GM15510 (cell line): ENCODE data around the gene SLC9C1.

Source experiments
- POLR2A ChIP-seq: IDR thresholded peaks from 3 replicates; pipeline ENCODE4 v1.6.1; 2011; ENCODE audit warnings: borderline replicate concordance; ENCODE audit not compliant: insufficient read length; ENCODE audit errors: extremely low read depth

Gene SLC9C1

GRCh38 chr3:112117841-112118571 is 176.0 kb downstream of the SLC9C1 start:
- no peak for TF ChIP-seq POLR2A

GRCh38 chr3:112117415-112117814 is 176.6 kb downstream of the SLC9C1 start:
- no peak for TF ChIP-seq POLR2A

GRCh38 chr3:112116748-112117186 is 177.2 kb downstream of the SLC9C1 start:
- TF ChIP-seq POLR2A = no peak

GRCh38 chr3:112115806-112116383 is 178.1 kb downstream of the SLC9C1 start:
- no peak for TF ChIP-seq POLR2A

- no peak for TF ChIP-seq POLR2A
Observed at GRCh38 chr3:112115161-112115739, 178.8 kb downstream of the SLC9C1 start.

- no peak for TF ChIP-seq POLR2A
Observed at GRCh38 chr3:112114576-112115160, 179.3 kb downstream of the SLC9C1 start.

- no peak for TF ChIP-seq POLR2A
Observed at GRCh38 chr3:112111785-112112402, 182.1 kb downstream of the SLC9C1 start.

GRCh38 chr3:112109322-112109721 is 184.7 kb downstream of the SLC9C1 start:
- TF ChIP-seq POLR2A = no peak

- no peak for TF ChIP-seq POLR2A
Observed at GRCh38 chr3:112104774-112105173, 189.2 kb downstream of the SLC9C1 start.

- TF ChIP-seq POLR2A = no peak
Observed at GRCh38 chr3:112101916-112102315, 192.1 kb downstream of the SLC9C1 start.

- TF ChIP-seq POLR2A = no peak
Observed at GRCh38 chr3:112097378-112097777, 196.6 kb downstream of the SLC9C1 start.

GRCh38 chr3:112096176-112096575 is 197.8 kb downstream of the SLC9C1 start:
- no peak for TF ChIP-seq POLR2A

GRCh38 chr3:112095731-112096130 is 198.3 kb downstream of the SLC9C1 start:
- no peak for TF ChIP-seq POLR2A

- no peak for TF ChIP-seq POLR2A
Observed at GRCh38 chr3:112093180-112093522, 200.9 kb downstream of the SLC9C1 start.

GRCh38 chr3:112092496-112093179 is 201.4 kb downstream of the SLC9C1 start:
- no peak for TF ChIP-seq POLR2A

- TF ChIP-seq POLR2A = no peak
Observed at GRCh38 chr3:112090887-112091586, 203.0 kb downstream of the SLC9C1 start.
